Measurements from ENCODE around the gene SSR3. TPM values are rescaled to one million over a fixed set of nuclear protein-coding genes. Genes with fewer than 3 reads are reported as not detected.
A peak's percentile ranks its signal among the peaks of the same experiment; 100 is the strongest.

Gene SSR3
- total and polyA plus RNA-seq, 9 of the 15 experiments (the other 6 are each of a cell fraction or from before 2014, with no cell fraction given): 104 to 464 (median 307) TPM

DNA sequence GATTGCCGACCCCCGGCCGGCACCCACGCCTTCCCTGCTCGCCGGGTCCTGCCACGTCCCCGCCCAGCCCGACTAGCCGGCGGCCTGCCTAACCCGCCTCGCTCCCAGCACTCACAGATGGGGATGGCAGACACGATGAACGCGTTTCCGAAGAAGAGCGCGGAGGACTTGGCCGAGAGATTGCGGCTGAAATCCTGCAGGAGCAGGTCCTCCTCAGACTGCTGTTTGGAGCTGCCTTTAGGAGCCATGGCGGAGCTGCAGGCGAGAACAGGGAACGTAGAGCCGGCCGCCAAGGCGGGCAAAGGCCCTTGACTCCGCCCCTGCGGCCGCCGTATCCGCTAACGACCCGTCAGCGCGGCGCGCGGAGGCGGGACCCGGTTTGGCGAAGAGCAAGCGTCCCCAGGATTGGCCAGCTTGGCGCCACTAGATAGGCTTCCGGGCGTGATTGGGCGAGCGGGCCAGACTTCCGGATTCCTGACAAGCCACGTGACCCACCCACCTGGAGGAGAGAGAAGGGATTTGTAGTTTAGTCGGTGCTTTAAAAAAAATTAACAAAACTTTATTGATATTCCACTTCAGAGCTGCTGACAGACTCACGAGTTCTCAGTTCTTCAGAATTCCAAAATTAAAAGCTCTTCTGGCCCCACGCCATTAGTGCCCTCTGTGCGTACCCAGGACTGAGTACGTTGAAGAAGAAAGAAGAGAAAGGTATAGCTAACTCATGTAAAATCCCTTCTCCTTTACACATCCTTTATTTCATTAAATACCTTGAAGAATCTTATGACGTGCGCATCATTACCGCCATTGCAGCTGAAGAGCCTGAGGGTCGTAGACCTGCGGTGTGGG is at the start of gene SSR3 (continued):
- TF ChIP-seq, protein P1, sequence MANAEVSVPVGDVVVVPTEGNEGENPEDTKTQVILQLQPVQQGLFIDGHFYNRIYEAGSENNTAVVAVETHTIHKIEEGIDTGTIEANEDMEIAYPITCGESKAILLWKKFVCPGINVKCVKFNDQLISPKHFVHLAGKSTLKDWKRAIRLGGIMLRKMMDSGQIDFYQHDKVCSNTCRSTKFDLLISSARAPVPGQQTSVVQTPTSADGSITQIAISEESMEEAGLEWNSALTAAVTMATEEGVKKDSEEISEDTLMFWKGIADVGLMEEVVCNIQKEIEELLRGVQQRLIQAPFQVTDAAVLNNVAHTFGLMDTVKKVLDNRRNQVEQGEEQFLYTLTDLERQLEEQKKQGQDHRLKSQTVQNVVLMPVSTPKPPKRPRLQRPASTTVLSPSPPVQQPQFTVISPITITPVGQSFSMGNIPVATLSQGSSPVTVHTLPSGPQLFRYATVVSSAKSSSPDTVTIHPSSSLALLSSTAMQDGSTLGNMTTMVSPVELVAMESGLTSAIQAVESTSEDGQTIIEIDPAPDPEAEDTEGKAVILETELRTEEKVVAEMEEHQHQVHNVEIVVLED (CRISPR knock-in tag; IDR thresholded peaks at IDR 0.05): peak; percentile 91
- TF ChIP-seq NELFE (IDR thresholded peaks at IDR 0.05; ENCODE audit: insufficient read depth, insufficient read length) (no peak), ELF1 (tag; IDR thresholded peaks at IDR 0.05) (peak; percentile 100), CBX2 (IDR thresholded peaks at IDR 0.05; ENCODE audit: insufficient read depth, low read length, poor library complexity, severe bottlenecking) (no peak), ZNF695 (CRISPR knock-in tag; IDR thresholded peaks at IDR 0.05) (no peak), ZNF316 (IDR thresholded peaks at IDR 0.05) (peak; percentile 6; the same call in 1 of the 2 replicates), SREBF1 (IDR thresholded peaks at IDR 0.05; ENCODE audit: borderline replicate concordance, low read depth, low read length) (no peak), DDX20 (tag; IDR thresholded peaks at IDR 0.05; ENCODE audit: low read depth) (no peak), TEAD1 (CRISPR knock-in tag; IDR thresholded peaks at IDR 0.05) (peak; percentile 99 to 100), SMAD1 (IDR thresholded peaks at IDR 0.05; ENCODE audit: low read depth, low read length, partially characterized antibody) (peak; percentile 39), YY1 (IDR thresholded peaks at IDR 0.05; ENCODE audit: borderline replicate concordance in 1 of 3, control insufficient read depth in 1 of 3, extremely low read depth in 1 of 3, insufficient read depth in 3 of 3, insufficient read length in 1 of 3, insufficient replicate concordance in 2 of 3, low read depth in 1 of 3, low read length in 2 of 3) (peak in 2 of 3 experiments; percentile 85 to 92), E2F3 (CRISPR knock-in tag; IDR thresholded peaks at IDR 0.05) (0 out of 2 replicates have a peak, but pooled peaks have one; percentile 60), SRSF1 (IDR thresholded peaks at IDR 0.05; ENCODE audit: low read depth, low read length) (no peak), EP400 (IDR thresholded peaks at IDR 0.05) (peak; percentile 95), MTF1 (CRISPR knock-in tag; IDR thresholded peaks at IDR 0.05; ENCODE audit: borderline replicate concordance) (no peak), JUND (IDR thresholded peaks at IDR 0.05; ENCODE audit: borderline replicate concordance, low read depth, low read length) (no peak; the same call in none of the 2 replicates), JUND (tag; IDR thresholded peaks at IDR 0.05; ENCODE audit: borderline replicate concordance, low read depth, low read length) (peak; percentile 21; the same call in 1 of the 3 replicates), ZNF134 (CRISPR knock-in tag; conservative IDR thresholded peaks at IDR 0.05) (no peak), EZH2 (IDR thresholded peaks at IDR 0.05; ENCODE audit: borderline replicate concordance, low read depth, low read length) (no peak), ZBTB8A (IDR thresholded peaks at IDR 0.05; ENCODE audit: partially characterized antibody) (no peak), NFATC3 (IDR thresholded peaks at IDR 0.05) (no peak), CREM (IDR thresholded peaks at IDR 0.05; ENCODE audit: low read depth) (peak; percentile 88), SMARCB1 (IDR thresholded peaks at IDR 0.05; ENCODE audit: insufficient read length, low read depth) (no peak), SNRNP70 (optimal IDR thresholded peaks at IDR 0.05; ENCODE audit: low read depth, low read length) (no peak), ZZZ3 (IDR thresholded peaks at IDR 0.05) (no peak)
- TF ChIP-seq, protein P2, sequence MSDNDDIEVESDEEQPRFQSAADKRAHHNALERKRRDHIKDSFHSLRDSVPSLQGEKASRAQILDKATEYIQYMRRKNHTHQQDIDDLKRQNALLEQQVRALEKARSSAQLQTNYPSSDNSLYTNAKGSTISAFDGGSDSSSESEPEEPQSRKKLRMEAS (CRISPR knock-in tag; IDR thresholded peaks at IDR 0.05): peak; percentile 61
